Fibroblast of mammary gland (primary cell): Measurements from ENCODE around the gene VWA7.

ENCODE experiments used
- DNase-seq: peaks from one replicate; pipeline ENCODE4 v3.0.0-alpha.2; 2010; ENCODE audit warnings: low read depth
- H3K4me3 ChIP-seq: 2 replicates; pipeline ENCODE4 v1.5.1; 2011; ENCODE audit warnings: low read depth, mild to moderate bottlenecking, low read length, moderate library complexity; ENCODE audit not compliant: control insufficient read depth
- TF ChIP-seq, protein P1 (sequence below): conservative IDR thresholded peaks from 2 replicates; pipeline ENCODE4 v1.5.1; 2011; ENCODE audit warnings: low read depth, low read length, inconsistent platforms; ENCODE audit not compliant: control insufficient read depth, insufficient read depth

Gene VWA7

DNA sequence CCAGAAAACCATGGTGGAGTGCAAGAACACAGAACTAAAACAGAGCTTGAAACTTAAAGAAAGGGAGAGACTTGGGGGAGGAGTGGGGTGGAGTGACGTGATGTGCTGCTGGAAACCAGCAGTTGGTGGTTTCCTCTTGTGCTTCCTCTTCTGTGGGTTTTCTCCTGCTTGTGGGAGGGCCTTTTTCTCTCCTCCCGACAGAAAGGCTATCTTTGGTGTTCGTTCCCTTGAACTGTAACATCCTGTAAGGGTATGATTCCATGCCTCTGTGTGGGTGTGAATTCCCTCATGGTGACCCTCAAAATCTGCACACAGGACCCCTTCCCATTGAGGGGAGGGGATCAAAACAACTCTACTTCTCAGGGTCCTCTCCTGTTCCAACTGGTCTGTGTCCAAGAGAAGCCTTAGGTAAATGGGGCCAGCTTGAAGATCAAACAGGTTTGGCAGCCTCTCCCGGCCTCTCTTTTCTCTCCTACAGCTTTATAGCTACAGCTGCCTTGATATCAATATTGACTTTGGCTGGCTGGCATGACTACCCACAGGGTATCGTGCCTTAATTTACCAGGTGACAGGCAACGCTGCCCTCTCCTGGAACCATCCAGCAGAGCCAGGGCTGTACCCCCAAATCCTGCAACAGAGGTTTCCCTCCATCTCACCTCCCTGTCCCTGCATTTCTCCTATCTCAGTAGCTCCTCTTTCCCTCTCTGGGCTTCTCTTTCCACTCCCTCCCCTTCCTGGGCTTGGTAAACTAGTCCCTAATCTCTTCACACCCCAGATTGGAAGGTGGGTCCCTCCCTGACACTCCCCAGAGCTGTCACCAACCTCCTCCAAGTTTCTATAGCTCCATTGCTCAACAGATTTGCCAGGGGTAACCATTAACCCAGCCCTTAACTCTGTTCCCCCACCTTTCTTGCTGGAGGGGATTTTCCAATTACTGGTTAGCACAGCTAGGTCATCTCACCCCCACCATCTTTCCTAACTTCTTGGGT, 38.8 kb downstream of the VWA7 start:
- TF ChIP-seq, protein P1, sequence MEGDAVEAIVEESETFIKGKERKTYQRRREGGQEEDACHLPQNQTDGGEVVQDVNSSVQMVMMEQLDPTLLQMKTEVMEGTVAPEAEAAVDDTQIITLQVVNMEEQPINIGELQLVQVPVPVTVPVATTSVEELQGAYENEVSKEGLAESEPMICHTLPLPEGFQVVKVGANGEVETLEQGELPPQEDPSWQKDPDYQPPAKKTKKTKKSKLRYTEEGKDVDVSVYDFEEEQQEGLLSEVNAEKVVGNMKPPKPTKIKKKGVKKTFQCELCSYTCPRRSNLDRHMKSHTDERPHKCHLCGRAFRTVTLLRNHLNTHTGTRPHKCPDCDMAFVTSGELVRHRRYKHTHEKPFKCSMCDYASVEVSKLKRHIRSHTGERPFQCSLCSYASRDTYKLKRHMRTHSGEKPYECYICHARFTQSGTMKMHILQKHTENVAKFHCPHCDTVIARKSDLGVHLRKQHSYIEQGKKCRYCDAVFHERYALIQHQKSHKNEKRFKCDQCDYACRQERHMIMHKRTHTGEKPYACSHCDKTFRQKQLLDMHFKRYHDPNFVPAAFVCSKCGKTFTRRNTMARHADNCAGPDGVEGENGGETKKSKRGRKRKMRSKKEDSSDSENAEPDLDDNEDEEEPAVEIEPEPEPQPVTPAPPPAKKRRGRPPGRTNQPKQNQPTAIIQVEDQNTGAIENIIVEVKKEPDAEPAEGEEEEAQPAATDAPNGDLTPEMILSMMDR: peak; percentile 40
- DNase-seq: peak; percentile 90
- H3K4me3 ChIP-seq: peak overlapping the region; percentile 24

DNA sequence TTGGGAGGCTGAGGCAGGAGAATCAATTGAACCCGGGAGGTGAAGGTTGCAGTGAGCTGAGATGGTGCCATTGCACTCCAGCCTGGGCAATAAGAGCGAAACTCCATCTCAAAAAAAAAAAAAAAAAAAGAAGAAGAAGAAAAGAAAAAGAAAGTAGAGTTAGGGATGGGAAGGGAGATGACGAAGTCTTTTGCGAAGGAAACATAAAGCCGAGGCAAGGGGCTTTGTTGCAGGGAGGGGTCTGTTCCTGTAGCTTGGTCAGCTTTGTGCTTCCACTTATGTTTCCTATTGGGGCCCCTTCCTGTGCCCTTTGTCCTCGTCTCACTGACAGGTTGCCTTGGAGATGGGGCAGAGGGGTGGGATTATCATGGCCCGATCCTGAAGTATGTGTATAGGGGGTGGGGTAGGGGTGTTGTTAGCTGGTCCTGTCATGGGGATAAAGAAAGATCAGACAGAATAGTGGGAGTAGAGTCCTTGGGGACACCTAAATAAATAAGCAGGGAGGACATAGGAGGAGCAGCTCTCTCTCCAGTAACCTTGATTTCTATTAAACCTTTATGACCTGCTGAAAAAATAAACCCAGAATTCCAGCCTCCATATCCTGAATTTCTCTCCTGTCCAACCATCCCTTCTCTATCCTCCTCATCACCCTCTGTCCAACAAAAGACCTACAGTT, 39.7 kb downstream of the VWA7 start:
- TF ChIP-seq, protein P1: no peak
- DNase-seq: peak; percentile 30

DNA sequence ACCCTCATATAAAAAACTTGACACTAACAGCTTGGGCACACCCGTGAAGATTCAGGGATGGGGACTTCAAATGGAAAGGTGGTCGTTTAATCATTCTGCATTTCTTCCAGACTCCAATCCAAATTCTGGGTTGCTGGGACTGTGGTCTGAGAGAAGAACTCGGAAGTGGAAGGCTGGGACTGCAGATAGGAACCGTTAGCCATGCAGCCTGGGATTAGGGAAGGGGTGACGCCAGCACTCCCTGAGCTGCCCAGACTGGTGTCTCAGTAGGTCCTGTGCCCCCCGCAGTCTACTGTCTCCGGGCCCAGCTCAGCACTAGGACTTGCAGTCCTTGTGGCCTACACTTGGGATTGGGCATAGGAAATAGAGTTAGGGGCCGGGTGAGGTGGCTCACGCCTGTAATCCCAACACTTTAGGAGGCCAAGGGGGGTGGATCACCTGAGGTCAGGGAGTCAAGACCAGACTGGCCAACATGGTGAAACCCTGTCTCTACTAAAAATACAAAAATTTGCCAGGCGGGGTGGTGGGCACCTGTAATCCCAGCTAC, 40.3 kb downstream of the VWA7 start:
- TF ChIP-seq, protein P1: no peak
- peak overlapping the region; percentile 87 for H3K4me3 ChIP-seq
- DNase-seq: no peak

More for the DNA sequence above, 39.7 kb downstream of the VWA7 start:
- peak overlapping the region; percentile 17 for H3K4me3 ChIP-seq

DNA sequence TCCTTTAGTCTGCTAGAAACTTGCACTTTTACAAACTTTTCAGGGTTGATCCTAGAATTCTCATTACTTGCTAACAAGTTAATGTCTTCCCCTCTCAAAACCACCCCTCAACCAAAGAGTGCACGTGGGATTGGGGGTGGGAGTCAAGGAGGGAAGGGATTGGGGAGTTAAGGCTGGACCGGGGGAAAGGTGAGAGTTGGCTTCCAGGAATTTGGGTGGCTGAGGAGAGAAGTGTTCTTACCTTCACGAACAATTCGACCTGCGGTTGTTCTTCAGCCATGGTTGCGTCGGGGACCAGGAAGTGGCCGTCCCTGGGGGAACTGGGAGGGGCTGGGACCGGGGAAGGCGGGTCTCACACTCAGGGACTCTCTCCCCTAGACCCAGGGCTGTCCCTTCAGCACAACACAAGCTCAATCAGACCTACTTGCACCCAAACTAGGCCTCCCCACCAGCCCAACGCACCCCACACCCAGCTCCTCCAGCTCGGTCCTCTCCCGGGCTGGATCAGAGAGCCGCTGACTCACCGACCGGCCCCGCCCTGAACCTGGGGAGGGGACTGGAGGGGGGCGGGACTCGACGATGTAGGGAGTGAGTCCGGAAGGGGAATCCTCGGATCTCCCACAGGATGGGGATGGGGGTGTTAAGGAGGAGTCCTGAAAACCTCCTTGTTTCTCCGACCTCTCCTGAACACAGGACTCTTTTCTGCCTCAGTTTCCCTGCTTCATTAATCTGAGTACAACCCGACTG, 40.9 kb downstream of the VWA7 start, which contains the start of gene CLIC1:
CLIC1 (minus strand) TSS at position 510 of the 747 bp plus-strand sequence; CDS start at position 280, 230 bp downstream.
- peak within 1 kb of the TSS; percentile 87 for H3K4me3 ChIP-seq
- TF ChIP-seq, protein P1: no peak
- DNase-seq: peak; percentile 74

DNA sequence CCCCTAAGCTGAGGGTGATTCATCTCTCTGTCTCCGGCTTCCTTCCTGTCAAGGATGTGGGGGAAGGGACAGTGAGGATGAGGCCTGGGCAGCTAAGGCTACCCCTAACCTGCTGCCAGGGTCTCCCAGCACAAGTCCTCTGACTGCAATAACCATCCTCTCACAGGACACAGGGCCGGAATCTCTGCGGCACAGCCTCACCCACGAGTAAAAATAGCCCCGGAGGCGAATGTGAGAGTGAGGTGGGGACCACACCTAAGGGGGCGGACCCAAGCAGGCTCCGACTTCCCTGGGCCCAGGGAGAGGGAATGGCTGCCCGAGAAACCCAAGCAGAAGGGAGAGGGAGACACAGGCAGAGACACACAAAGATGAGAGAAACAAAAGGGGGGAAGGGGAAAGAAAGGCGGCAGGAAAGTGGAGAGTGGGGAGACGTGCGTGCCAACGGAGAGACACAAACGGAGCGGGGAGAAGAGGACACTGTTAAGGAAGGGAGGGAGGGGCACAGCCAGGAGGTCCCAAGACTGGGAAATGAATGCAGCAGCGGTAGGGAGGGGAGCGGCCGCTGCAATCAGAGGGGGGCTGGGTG, 42.2 kb downstream of the VWA7 start:
- TF ChIP-seq, protein P1: no peak
- peak overlapping the region; percentile 87 for H3K4me3 ChIP-seq
- peak; percentile 74 for DNase-seq
